ENCODE results near the gene EHD2.

GRCh38 chr19:47741544-47742140 lies 28.4 kb downstream of the EHD2 start:
- no peak for TF ChIP-seq POLR2AphosphoS5 (IDR thresholded peaks at IDR 0.05; ENCODE audit: low read depth)
- no peak for TF ChIP-seq CTCF (IDR thresholded peaks at IDR 0.05; ENCODE audit: insufficient read depth, low read length)

All from HL-60 (cell line).